Tibial nerve (tissue), 4 donors: Measurements from ENCODE around the gene RAB4A.

Source experiments
- EP300 ChIP-seq, 2 donors: sonication (generic); formaldehyde crosslinking; IDR thresholded peaks; one replicate each; pipeline ENCODE4 v1.6.1; 2017; ENCODE audit warnings: antibody characterized with exemption in 2 of 2, mild to moderate bottlenecking in 1 of 2
- POLR2A ChIP-seq, 2 donors: fragments of 450-650 bp; IDR thresholded peaks; one replicate each; pipeline ENCODE4 v1.6.1; 2017; ENCODE audit warnings: antibody characterized with exemption in 2 of 2, mild to moderate bottlenecking in 2 of 2, moderate library complexity in 2 of 2
- TF ChIP-seq, protein P1 (sequence below), 5 experiments: fragments of 200-600 bp in 3 of 5; fragments of 450-650 bp in 2 of 5; sonication (generic) in 3 of 5; IDR thresholded peaks; one replicate each; pipeline ENCODE4 v1.5.1; 2016 to 2019; ENCODE audit warnings: antibody characterized with exemption in 5 of 5, mild to moderate bottlenecking in 3 of 5, moderate library complexity in 2 of 5

DNA sequence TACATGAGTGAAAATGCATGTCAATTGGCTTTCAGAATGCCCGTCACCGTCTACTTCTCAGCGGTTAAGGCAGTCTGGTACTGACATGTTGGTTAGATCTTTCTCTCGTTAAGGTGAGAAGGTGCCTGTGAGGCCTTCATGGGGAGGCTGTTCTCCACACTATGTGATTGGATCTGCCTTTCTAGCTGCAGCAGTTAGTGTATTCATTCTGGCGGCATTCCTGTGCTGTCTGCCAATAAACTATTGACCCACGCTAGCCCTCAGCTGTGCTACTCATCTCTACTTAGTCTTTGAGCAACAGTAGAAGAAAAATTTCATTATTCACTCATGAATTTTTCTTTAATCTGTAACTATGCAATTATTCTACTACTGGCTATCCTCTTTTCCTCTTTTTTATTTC lies 39.9 kb downstream of the RAB4A start:
- TF ChIP-seq, protein P1, sequence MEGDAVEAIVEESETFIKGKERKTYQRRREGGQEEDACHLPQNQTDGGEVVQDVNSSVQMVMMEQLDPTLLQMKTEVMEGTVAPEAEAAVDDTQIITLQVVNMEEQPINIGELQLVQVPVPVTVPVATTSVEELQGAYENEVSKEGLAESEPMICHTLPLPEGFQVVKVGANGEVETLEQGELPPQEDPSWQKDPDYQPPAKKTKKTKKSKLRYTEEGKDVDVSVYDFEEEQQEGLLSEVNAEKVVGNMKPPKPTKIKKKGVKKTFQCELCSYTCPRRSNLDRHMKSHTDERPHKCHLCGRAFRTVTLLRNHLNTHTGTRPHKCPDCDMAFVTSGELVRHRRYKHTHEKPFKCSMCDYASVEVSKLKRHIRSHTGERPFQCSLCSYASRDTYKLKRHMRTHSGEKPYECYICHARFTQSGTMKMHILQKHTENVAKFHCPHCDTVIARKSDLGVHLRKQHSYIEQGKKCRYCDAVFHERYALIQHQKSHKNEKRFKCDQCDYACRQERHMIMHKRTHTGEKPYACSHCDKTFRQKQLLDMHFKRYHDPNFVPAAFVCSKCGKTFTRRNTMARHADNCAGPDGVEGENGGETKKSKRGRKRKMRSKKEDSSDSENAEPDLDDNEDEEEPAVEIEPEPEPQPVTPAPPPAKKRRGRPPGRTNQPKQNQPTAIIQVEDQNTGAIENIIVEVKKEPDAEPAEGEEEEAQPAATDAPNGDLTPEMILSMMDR (IDR thresholded peaks at IDR 0.05) = no peak
- TF ChIP-seq EP300 (IDR thresholded peaks at IDR 0.05) = no peak
- no peak for TF ChIP-seq POLR2A (IDR thresholded peaks at IDR 0.05)
